Measurements from ENCODE around the gene SEC11A.

Gene SEC11A

DNA sequence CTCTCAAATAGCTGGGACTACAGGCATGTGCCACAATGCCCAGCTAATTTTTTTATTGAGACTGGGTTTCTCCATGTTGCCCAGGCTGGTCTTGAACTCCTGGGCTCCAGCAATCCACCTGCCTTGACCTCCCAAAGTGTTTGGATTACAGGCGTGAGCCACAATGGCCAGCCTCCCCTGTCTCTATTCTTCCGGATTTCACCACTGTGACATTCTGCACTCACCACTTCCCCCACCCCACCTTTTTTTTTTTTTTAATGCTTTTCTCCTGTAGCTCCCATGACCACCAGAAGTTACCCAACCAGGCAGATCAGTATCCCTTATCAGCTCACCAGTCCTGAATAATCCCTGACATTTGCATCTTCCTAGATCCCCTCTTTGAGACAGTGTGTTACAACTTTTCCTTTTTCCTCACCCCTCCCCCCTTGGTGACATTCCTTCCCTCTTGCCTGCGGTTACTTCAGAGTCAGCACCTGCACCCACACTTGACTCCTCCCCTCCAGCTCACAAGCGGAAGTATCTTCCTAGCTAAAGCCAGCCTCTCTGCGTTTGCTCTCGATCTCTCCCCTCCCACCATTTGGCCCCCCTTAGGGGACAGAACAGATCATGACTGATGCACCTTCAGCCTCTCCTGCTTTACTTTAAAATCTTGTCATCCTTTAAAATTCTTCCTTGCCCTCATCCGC, 19.0 kb upstream of the SEC11A start:
- H3K36me3 ChIP-seq (ENCODE audit: control insufficient read depth, insufficient read depth, low read length): no peaks in the 10 kb centered on the region
- H3K4me1 ChIP-seq: no peaks in the 10 kb centered on the region
- peak overlapping the region; percentile 13 for H2AFZ ChIP-seq
- no peaks in the 10 kb centered on the region for H3K79me2 ChIP-seq
- H3K27me3 ChIP-seq (ENCODE audit: control insufficient read depth, insufficient read depth, low read length): no peaks in the 10 kb centered on the region
- no peak overlapping the region for H3K9ac ChIP-seq
- no peaks in the 10 kb centered on the region for H3K9me3 ChIP-seq (ENCODE audit: control insufficient read depth, low read length)
- TF ChIP-seq, protein P1, sequence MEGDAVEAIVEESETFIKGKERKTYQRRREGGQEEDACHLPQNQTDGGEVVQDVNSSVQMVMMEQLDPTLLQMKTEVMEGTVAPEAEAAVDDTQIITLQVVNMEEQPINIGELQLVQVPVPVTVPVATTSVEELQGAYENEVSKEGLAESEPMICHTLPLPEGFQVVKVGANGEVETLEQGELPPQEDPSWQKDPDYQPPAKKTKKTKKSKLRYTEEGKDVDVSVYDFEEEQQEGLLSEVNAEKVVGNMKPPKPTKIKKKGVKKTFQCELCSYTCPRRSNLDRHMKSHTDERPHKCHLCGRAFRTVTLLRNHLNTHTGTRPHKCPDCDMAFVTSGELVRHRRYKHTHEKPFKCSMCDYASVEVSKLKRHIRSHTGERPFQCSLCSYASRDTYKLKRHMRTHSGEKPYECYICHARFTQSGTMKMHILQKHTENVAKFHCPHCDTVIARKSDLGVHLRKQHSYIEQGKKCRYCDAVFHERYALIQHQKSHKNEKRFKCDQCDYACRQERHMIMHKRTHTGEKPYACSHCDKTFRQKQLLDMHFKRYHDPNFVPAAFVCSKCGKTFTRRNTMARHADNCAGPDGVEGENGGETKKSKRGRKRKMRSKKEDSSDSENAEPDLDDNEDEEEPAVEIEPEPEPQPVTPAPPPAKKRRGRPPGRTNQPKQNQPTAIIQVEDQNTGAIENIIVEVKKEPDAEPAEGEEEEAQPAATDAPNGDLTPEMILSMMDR (IDR thresholded peaks at IDR 0.05): no peak
- peak overlapping the region; percentile 32 for H3K4me3 ChIP-seq (ENCODE audit: low read depth, low read length)
- peak overlapping the region; percentile 12 for H3K27ac ChIP-seq
- peak overlapping the region; percentile 47 for H3K4me2 ChIP-seq (ENCODE audit: low read length)

DNA sequence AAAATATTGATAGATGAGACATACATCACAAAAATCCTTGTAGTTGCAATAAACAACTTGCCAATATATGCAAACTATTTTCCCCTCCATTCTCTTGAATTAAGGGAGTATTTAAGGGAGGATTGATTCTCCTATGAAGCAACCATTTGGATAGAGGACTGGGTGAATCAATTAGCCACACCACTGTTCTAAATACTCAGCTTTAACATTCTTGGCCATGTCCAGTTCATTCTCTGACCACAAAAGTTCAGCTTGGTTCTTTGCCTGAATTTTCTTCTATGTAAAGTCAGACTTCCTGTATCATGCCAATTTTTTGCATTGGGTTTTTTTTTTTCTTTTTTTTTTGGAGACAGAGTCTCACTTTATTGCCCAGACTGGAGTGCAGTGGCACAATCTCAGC, 15.8 kb upstream of the SEC11A start:
- Histone ChIP-seq H3K79me2 (no peaks in the 10 kb centered on the region), H3K4me3 (ENCODE audit: low read depth, low read length) (no peak overlapping the region), H2AFZ (no peak overlapping the region), H3K9me3 (ENCODE audit: control insufficient read depth, low read length) (no peaks in the 10 kb centered on the region), H3K4me2 (ENCODE audit: low read length) (no peak overlapping the region), H3K27me3 (ENCODE audit: control insufficient read depth, insufficient read depth, low read length) (no peaks in the 10 kb centered on the region), H3K4me1 (no peaks in the 10 kb centered on the region), H3K9ac (no peak overlapping the region), H3K27ac (no peak overlapping the region), H3K36me3 (ENCODE audit: control insufficient read depth, insufficient read depth, low read length) (no peaks in the 10 kb centered on the region)
- TF ChIP-seq, protein P1 (IDR thresholded peaks at IDR 0.05): no peak

DNA sequence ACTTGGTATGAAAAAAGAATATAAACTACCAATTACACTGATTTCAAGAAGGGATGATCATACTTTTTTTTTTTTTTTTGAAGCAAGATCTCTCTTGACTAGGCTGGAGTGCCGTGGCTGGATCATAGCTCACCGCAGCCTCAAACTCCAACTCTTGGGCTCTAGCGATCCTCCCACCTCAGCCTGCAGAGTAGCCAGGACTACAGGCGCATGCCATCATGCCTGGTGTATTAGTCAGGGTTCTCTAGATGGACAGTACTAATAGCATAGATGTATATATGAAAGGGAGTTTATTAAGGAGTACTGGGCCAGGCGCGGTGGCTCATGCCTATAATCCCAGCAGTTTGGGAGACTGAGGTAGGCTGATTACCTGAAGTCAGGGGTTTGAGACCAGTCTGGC, 11.5 kb upstream of the SEC11A start:
- Histone ChIP-seq H3K27me3 (ENCODE audit: control insufficient read depth, insufficient read depth, low read length) (no peaks in the 10 kb centered on the region), H3K27ac (no peak overlapping the region), H3K9me3 (ENCODE audit: control insufficient read depth, low read length) (no peaks in the 10 kb centered on the region), H3K79me2 (no peaks in the 10 kb centered on the region), H3K4me1 (no peaks in the 10 kb centered on the region), H3K4me2 (ENCODE audit: low read length) (no peak overlapping the region), H3K9ac (no peak overlapping the region), H2AFZ (no peak overlapping the region), H3K36me3 (ENCODE audit: control insufficient read depth, insufficient read depth, low read length) (no peaks in the 10 kb centered on the region), H3K4me3 (ENCODE audit: low read depth, low read length) (no peak overlapping the region)
- TF ChIP-seq, protein P1 (IDR thresholded peaks at IDR 0.05): no peak

DNA sequence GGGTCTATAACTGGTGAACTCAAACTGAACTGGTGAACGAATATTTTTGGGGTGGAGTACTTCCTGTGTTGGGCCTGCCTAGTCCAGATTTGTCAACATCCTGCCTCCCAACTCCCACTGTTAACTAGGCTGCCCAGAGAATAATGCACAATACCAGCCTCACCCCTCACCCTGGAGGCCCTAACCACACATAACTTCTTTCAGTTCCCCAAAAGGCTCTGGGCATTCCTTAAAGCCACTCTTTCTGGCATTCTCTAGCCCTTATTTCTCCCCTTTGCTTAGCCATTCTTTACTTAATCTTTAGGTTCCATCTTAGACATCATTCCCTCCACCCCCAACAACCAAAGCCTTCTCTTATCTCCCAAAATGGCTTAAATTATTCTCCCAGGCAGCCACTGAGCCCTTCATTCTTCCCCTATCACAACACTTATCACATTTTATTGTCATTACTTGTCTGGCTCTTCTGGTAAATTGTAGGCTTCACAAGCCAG, 9.1 kb upstream of the SEC11A start:
- Histone ChIP-seq H3K79me2 (no peaks in the 10 kb centered on the region), H3K4me3 (ENCODE audit: low read depth, low read length) (no peak overlapping the region), H3K9me3 (ENCODE audit: control insufficient read depth, low read length) (no peaks in the 10 kb centered on the region), H2AFZ (no peak overlapping the region), H3K4me2 (ENCODE audit: low read length) (no peak overlapping the region), H3K36me3 (ENCODE audit: control insufficient read depth, insufficient read depth, low read length) (no peaks in the 10 kb centered on the region), H3K27me3 (ENCODE audit: control insufficient read depth, insufficient read depth, low read length) (no peaks in the 10 kb centered on the region), H3K9ac (no peak overlapping the region), H3K4me1 (no peaks in the 10 kb centered on the region), H3K27ac (peak overlapping the region; percentile 39)
- TF ChIP-seq, protein P1 (IDR thresholded peaks at IDR 0.05): no peak

DNA sequence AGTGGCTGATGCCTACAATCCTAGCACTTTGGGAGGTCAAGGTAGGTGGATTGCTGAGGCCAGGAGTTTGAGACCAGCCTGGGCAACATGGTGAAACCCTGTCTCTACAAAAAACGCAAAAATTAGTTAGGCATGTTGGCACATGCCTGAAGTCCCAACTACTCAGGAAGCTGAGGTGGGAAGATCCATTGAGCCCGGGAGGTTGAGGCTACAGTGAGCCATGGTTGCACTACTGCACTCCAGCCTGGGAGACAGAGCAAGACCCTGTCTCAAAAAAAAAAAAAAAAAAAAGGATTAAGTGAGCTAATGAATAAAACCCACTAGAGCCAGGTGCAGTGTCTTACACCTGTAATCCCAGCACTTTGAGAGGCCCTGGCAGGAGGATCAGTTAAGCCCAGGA, 6.7 kb upstream of the SEC11A start:
- Histone ChIP-seq H3K79me2 (no peaks in the 10 kb centered on the region), H3K36me3 (ENCODE audit: control insufficient read depth, insufficient read depth, low read length) (no peaks in the 10 kb centered on the region), H3K9me3 (ENCODE audit: control insufficient read depth, low read length) (no peaks in the 10 kb centered on the region), H3K27me3 (ENCODE audit: control insufficient read depth, insufficient read depth, low read length) (no peaks in the 10 kb centered on the region), H2AFZ (no peak overlapping the region), H3K4me1 (no peaks in the 10 kb centered on the region), H3K4me3 (ENCODE audit: low read depth, low read length) (no peak overlapping the region), H3K27ac (no peak overlapping the region), H3K4me2 (ENCODE audit: low read length) (no peak overlapping the region), H3K9ac (no peak overlapping the region)
- TF ChIP-seq, protein P1 (IDR thresholded peaks at IDR 0.05): no peak
